Neuronal stem cell (in vitro differentiated cells): ENCODE measurements around the gene TPST2.

ENCODE experiments used
- DNase-seq: peaks from one replicate; pipeline ENCODE4 v3.0.0-alpha.2; 2013; ENCODE audit warnings: low spot score
- H2AFZ ChIP-seq: one replicate; pipeline ENCODE4 v1.6.1; 2013; ENCODE audit warnings: mild to moderate bottlenecking, low read length, inconsistent platforms
- H2AK5ac ChIP-seq: 2 replicates; pipeline ENCODE4 v1.6.1; 2013; ENCODE audit warnings: low read depth, mild to moderate bottlenecking, inconsistent platforms, low read length, moderate library complexity, mixed read lengths
- H2BK120ac ChIP-seq: 2 replicates; pipeline ENCODE4 v1.6.1; 2013; ENCODE audit warnings: low read depth, mild to moderate bottlenecking, inconsistent platforms, low read length, moderate library complexity, mixed read lengths
- H2BK12ac ChIP-seq: one replicate; pipeline ENCODE4 v1.6.1; 2013; ENCODE audit warnings: low read length, inconsistent platforms
- H2BK15ac ChIP-seq: 2 replicates; pipeline ENCODE4 v1.6.1; 2013; ENCODE audit warnings: mild to moderate bottlenecking, low read length, inconsistent platforms, mixed read lengths
- H2BK5ac ChIP-seq: one replicate; pipeline ENCODE4 v1.6.1; 2013; ENCODE audit warnings: inconsistent platforms, mild to moderate bottlenecking, low read length, moderate library complexity
- H3K14ac ChIP-seq: one replicate; pipeline ENCODE4 v1.6.1; 2013; ENCODE audit warnings: low read length, inconsistent platforms
- H3K18ac ChIP-seq: 2 replicates; pipeline ENCODE4 v1.6.1; 2013; ENCODE audit warnings: low read length, inconsistent platforms
- H3K23ac ChIP-seq: 2 replicates; pipeline ENCODE4 v1.6.1; 2013; ENCODE audit warnings: low read depth, mild to moderate bottlenecking, mixed read lengths, low read length, inconsistent platforms; ENCODE audit not compliant: poor library complexity
- H3K27ac ChIP-seq: replicated peaks from 3 replicates; pipeline ENCODE4 v1.5.1; 2013; ENCODE audit warnings: low read length, inconsistent platforms
- H3K27me3 ChIP-seq, 3 experiments: 2 replicates each; pipeline ENCODE4 v1.6.1; 2013; ENCODE audit warnings: low read length in 3 of 3, mild to moderate bottlenecking in 2 of 3, inconsistent platforms in 1 of 3, low read depth in 1 of 3, mixed read lengths in 1 of 3, moderate library complexity in 1 of 3; ENCODE audit not compliant: control insufficient read depth in 3 of 3, insufficient read depth in 3 of 3
- H3K36me3 ChIP-seq, 2 donors: replicated peaks in 1 of 2; 2 replicates each; pipeline ENCODE4 v1.6.1; 2013; ENCODE audit warnings: low read length in 2 of 2; ENCODE audit not compliant: control insufficient read depth in 2 of 2, insufficient read depth in 2 of 2
- H3K4ac ChIP-seq: 2 replicates; pipeline ENCODE4 v1.6.1; 2013; ENCODE audit warnings: inconsistent platforms, mild to moderate bottlenecking, low read length, moderate library complexity
- H3K4me1 ChIP-seq, 2 donors: 1 replicate in 1 of 2; 2 replicates in 1 of 2; pipeline ENCODE4 v1.6.1; 2013; ENCODE audit warnings: low read length in 2 of 2, low read depth in 1 of 2; ENCODE audit not compliant: control insufficient read depth in 2 of 2, insufficient read depth in 1 of 2
- H3K4me2 ChIP-seq: one replicate; pipeline ENCODE4 v1.6.1; 2013; ENCODE audit warnings: mild to moderate bottlenecking, low read length, inconsistent platforms; ENCODE audit not compliant: insufficient read depth, poor library complexity, severe bottlenecking
- H3K4me3 ChIP-seq, 2 donors: 2 replicates each; pipeline ENCODE4 v1.5.1; 2013; ENCODE audit warnings: low read length in 2 of 2, mild to moderate bottlenecking in 2 of 2, inconsistent platforms in 1 of 2, moderate library complexity in 1 of 2
- H3K79me1 ChIP-seq: one replicate; pipeline ENCODE4 v1.6.1; 2013; ENCODE audit warnings: low read depth, mild to moderate bottlenecking, inconsistent platforms, low read length, moderate library complexity
- H3K9ac ChIP-seq: one replicate; pipeline ENCODE4 v1.6.1; 2013; ENCODE audit warnings: mild to moderate bottlenecking, low read depth, low read length, inconsistent platforms; ENCODE audit not compliant: poor library complexity
- H3K9me3 ChIP-seq, 2 donors: replicated peaks in 1 of 2; 2 replicates each; pipeline versions ENCODE3 to v1.6.1; 2013; ENCODE audit warnings: low read length in 2 of 2, mild to moderate bottlenecking in 2 of 2, inconsistent platforms in 1 of 2, low read depth in 1 of 2, mixed read lengths in 1 of 2, moderate library complexity in 1 of 2; ENCODE audit not compliant: control insufficient read depth in 2 of 2, insufficient read depth in 1 of 2
- H4K8ac ChIP-seq: one replicate; pipeline ENCODE4 v1.6.1; 2013; ENCODE audit warnings: low read depth, mild to moderate bottlenecking, inconsistent platforms, low read length, moderate library complexity
- H4K91ac ChIP-seq: one replicate; pipeline ENCODE4 v1.6.1; 2013; ENCODE audit warnings: low read length, low read depth, mild to moderate bottlenecking, inconsistent platforms; ENCODE audit not compliant: poor library complexity
- WGBS, 2 donors: extraction: QIAGEN DNeasy Blood & Tissue Kit; methylation state at CpG; one replicate each; pipeline ENCODE4 v1.1.7; 2013; ENCODE audit warnings: missing lambda C conversion rate in 2 of 2, mixed read lengths in 1 of 2; ENCODE audit not compliant: insufficient read length in 2 of 2, insufficient replicate concordance in 1 of 2; ENCODE audit errors: extremely low coverage in 2 of 2; 5-methylcytosine and 5-hydroxymethylcytosine counted together

Gene TPST2

GRCh38 chr22:26546282-26546681, 43.6 kb downstream of the TPST2 start:
- H3K36me3 ChIP-seq: peaks cover 2 to 41% of the 10 kb centered on the region in 2 donors
- no CpG with 5 or more reads among the region's 5 CpGs for WGBS, 2 donors
- no peak overlapping the region for H3K23ac ChIP-seq

DNA sequence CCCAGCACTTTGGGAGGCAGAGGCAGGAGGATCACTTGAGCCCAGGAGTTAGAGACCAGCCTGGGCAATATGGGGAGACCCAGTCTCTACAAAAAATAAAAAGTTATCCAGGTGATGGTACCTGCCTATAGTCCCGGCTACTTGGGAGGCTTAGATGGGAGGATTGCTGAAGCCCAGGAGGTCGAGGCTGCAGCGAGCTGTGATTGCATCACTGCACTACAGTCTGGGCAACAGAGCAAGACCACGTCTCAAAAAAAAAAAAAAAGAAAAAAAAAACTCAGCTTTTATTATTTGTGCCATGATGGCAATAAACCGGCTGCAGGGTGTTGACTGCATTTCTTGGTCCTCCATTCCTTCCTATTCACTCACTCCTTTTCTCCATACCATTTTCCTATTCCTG, 44.1 kb downstream of the TPST2 start:
- no peak overlapping the region for H2BK120ac ChIP-seq
- peaks cover 6 to 46% of the 10 kb centered on the region in 2 donors for H3K36me3 ChIP-seq
- H3K4ac ChIP-seq: no peak overlapping the region
- no peak overlapping the region for H3K9ac ChIP-seq
- H3K9me3 ChIP-seq: peaks cover 0 to 2% of the 10 kb centered on the region in 2 donors
- H4K8ac ChIP-seq: no peak overlapping the region
- H2AFZ ChIP-seq: no peak overlapping the region
- no peak overlapping the region for H2BK5ac ChIP-seq
- H3K4me2 ChIP-seq: no peak overlapping the region
- no peak overlapping the region for H3K23ac ChIP-seq
- no peak overlapping the region for H3K14ac ChIP-seq
- no peak overlapping the region for H2AK5ac ChIP-seq
- H3K27ac ChIP-seq: no peak overlapping the region
- no CpG with 5 or more reads among the region's 5 CpGs for WGBS, 2 donors
- DNase-seq: no peak
- H3K4me1 ChIP-seq: peaks cover 7 to 10% of the 10 kb centered on the region in 2 donors
- H3K4me3 ChIP-seq: no peak overlapping the region
- peaks cover 3% of the 10 kb centered on the region for H3K79me1 ChIP-seq
- no peak overlapping the region for H4K91ac ChIP-seq
- no peak overlapping the region for H3K18ac ChIP-seq
- H2BK15ac ChIP-seq: no peak overlapping the region
- no peaks in the 10 kb centered on the region for H3K27me3 ChIP-seq
- no peak overlapping the region for H2BK12ac ChIP-seq

More at GRCh38 chr22:26546282-26546681, 43.6 kb downstream of the TPST2 start:
- Histone ChIP-seq H3K18ac (no peak overlapping the region), H3K27ac (no peak overlapping the region), H2BK120ac (no peak overlapping the region), H2BK15ac (no peak overlapping the region), H2AFZ (no peak overlapping the region), H3K27me3 (no peaks in the 10 kb centered on the region), H3K4ac (no peak overlapping the region), H2AK5ac (no peak overlapping the region), H4K91ac (no peak overlapping the region), H2BK5ac (no peak overlapping the region), H2BK12ac (no peak overlapping the region), H3K9ac (no peak overlapping the region), H3K4me1 (peaks cover 7 to 11% of the 10 kb centered on the region in 2 donors), H3K4me2 (no peak overlapping the region), H3K14ac (no peak overlapping the region), H3K79me1 (peaks cover under 1% of the 10 kb centered on the region), H3K9me3 (peaks cover 0 to 2% of the 10 kb centered on the region in 2 donors), H4K8ac (no peak overlapping the region), H3K4me3 (no peak overlapping the region)
- DNase-seq: no peak

DNA sequence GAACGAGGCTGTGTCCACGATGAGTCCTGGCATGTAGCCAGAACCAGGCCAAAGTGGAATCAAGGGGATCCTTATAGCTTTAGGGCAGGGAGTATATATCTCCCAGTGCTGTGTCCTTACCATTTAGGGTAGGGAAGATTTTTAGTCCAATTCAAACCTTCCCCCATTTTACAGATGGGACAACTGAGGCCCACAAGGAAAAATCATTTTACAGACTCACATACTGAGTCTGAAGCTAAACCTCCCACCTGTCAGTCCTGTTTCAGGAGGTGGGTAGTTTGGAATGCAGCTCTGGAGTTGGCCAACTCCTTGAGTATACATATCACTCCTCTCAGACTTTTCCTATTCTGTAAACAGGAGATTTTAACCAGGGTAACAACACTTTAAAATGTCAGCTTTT, 44.5 kb downstream of the TPST2 start:
- Histone ChIP-seq H3K4ac (no peak overlapping the region), H3K27me3 (no peaks in the 10 kb centered on the region), H4K8ac (no peak overlapping the region), H3K4me2 (no peak overlapping the region), H3K4me1 (peaks cover 2 to 6% of the 10 kb centered on the region in 2 donors), H2AFZ (no peak overlapping the region), H2BK120ac (no peak overlapping the region), H3K79me1 (peaks cover 3% of the 10 kb centered on the region), H2BK15ac (no peak overlapping the region), H3K9ac (no peak overlapping the region), H3K4me3 (no peak overlapping the region), H3K36me3 (peaks cover 9 to 50% of the 10 kb centered on the region in 2 donors), H3K23ac (no peak overlapping the region), H4K91ac (no peak overlapping the region), H2BK12ac (no peak overlapping the region), H2AK5ac (no peak overlapping the region), H3K27ac (no peak overlapping the region), H2BK5ac (no peak overlapping the region), H3K18ac (no peak overlapping the region), H3K14ac (no peak overlapping the region), H3K9me3 (peaks cover 0 to 2% of the 10 kb centered on the region in 2 donors)
- no CpG with 5 or more reads among the region's 2 CpGs for WGBS, 2 donors
- DNase-seq: no peak

DNA sequence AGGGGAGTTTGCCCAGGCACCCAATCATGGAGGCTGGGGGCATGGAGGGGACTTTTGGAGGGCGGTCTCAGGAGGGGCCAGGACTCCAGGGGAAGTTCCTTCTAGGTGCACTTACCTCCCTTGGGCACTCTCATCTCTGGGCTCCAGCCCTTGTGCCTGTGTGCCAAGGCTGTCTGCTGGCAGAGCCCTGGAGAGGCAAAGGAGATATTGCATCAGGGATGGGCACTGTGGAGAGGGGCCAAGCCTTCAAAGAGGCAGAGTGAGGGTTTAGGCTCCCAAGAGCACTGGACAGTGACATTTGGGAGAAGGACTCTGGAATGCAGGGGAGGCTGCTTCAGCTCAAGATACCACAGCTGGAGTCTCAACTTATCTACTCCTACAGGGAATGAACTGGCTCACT, 45.4 kb downstream of the TPST2 start:
- Histone ChIP-seq H2BK12ac (no peak overlapping the region), H3K14ac (no peak overlapping the region), H3K4me2 (no peak overlapping the region), H3K23ac (no peak overlapping the region), H3K79me1 (peaks cover 3% of the 10 kb centered on the region), H3K4ac (no peak overlapping the region), H3K9ac (no peak overlapping the region), H3K9me3 (peaks cover 0 to 2% of the 10 kb centered on the region in 2 donors), H3K4me1 (peaks cover 0 to 2% of the 10 kb centered on the region in 2 donors), H3K4me3 (no peak overlapping the region), H2BK120ac (no peak overlapping the region), H2BK15ac (no peak overlapping the region), H3K36me3 (peaks cover 9 to 58% of the 10 kb centered on the region in 2 donors), H4K91ac (no peak overlapping the region), H3K27ac (no peak overlapping the region), H2AK5ac (no peak overlapping the region), H2AFZ (no peak overlapping the region), H3K27me3 (no peaks in the 10 kb centered on the region), H4K8ac (no peak overlapping the region), H3K18ac (no peak overlapping the region), H2BK5ac (no peak overlapping the region)
- no peak for DNase-seq
- no CpG with 5 or more reads among the region's 1 CpG for WGBS, 2 donors
